GM12874 (cell line): ENCODE measurements around the gene C9orf50.

Source experiments
- CTCF ChIP-seq: IDR thresholded peaks from 2 replicates; pipeline ENCODE4 v1.5.1; 2011; ENCODE audit warnings: low read depth, mild to moderate bottlenecking, control low read depth, low read length, moderate library complexity; ENCODE audit not compliant: insufficient read depth

Gene C9orf50

DNA sequence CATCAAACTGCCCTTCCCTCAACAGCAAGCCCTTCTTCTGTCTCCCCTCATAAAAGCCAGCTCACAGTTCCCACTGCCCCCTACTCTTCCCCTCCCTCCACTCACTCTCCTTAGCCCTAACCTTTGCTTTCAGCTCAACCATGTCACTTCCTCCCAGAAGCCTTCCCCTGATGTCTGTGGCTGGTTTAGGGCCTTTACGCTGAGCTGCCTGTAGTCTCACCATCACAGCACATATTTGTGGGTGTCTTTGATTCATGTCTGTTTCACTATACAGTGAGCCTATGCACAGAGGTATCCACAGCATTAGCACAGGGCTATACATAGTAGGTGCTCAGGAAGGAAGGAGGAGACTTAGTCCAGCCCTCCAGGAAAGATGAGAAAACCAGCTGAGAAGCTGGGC is 34.7 kb downstream of the C9orf50 start:
- TF ChIP-seq CTCF: no peak

GRCh38 chr9:129585352-129585751 is 35.5 kb downstream of the C9orf50 start:
- TF ChIP-seq CTCF: no peak

GRCh38 chr9:129584136-129584535 is 36.8 kb downstream of the C9orf50 start:
- TF ChIP-seq CTCF: no peak

DNA sequence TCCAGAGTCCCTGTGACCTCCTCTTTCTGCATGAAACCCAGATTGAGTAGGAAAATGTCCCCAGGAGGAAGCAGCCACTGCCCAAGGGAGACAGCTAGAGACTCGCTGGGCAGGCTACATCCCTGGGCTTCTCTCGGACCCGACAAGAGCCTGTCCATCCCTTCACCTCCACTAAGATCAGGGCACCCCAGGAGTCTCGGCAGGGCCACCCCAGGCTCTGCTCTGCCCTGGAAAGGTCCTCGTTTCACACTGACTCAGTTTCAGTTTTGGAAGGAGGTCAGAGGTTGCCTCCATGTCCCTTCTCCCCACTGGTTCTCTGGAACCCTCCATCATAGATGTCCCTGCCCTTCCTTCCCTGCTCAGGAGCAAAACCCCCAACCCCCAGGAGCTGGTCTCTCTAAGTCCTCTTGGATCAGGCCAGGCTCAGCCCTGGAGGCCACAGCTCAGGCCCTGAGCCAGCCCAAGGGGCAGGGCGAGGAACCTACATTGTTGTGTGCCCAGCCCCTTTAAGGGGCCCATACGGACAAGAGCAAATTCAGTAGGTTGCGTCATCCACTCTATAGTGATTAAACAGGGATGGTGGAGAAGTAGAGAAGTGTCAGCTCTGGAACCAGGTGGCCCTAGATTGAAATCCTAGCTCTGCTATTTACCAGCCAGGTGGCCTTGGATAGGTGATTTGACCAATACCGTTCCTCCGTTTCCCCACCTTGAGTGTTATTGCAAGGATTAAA is 37.4 kb downstream of the C9orf50 start:
- no peak for TF ChIP-seq CTCF

GRCh38 chr9:129582855-129583254 is 38.0 kb downstream of the C9orf50 start:
- no peak for TF ChIP-seq CTCF

DNA sequence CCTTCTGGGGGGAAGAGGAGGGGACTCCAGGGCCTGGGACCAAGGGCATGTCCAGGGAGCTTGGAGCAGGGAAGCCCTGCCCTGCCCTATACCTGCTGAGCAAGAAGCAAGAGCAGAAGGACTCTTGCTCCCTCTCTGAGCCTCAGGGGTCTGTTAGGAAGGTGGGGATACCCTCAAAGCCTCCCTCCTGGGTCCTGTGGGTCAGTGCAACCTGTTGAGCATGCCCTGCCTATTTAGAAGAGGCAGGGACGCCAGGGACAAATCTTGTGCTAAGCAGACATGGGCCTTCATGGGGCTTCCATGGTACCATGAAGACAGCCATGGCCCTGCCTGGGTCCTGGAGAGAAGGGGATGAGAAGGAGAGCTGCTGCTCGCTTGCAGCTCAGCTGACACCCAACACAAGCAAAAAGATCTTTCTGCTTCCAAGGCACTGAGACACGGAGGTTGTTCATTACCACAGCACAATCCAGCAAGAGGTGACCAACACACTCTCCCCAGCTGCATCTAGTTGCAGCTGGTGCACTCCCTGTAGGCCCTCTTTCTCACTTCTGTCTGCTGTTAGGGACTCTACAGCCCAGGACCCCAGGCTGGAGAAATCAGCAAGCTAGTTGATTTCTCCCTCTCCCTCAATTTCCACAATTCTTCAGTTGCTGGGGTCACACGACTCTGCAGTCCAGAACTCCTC is 39.3 kb downstream of the C9orf50 start:
- TF ChIP-seq CTCF: no peak

DNA sequence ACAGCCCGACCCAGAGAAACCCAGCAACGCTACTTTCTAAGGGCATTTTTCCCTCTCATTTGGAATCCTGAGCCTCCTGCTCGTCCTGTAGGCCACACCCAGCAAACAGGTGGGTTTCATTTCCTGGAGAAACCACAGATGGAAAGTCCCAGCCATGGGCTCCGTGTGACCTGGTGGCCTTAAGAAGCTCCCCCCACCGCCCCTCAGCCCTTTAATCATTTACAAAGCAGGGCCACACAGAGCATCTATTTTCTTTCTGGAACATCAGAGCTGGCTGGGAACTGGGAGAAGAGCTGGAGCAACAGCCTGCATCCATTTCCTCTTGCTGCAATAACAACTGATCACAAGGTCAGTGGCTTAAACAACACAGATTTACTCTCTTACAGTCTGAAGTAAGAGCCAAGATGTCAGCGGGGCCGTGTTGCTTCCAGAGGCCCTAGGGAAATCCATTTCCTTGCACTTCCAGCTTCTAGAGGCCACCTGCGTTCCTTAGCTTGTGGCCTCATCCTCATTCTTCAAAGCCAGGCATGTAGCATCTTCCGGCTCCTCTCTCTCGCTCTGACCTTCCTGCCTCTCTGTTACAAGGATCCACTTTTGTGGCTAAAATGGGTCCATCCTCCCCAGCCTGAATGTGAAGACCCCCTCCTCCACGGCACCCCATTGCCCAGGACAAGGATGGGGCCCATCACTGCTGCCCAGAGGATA is 40.5 kb downstream of the C9orf50 start:
- no peak for TF ChIP-seq CTCF
